NCI-H1436 treated with DMSO at 0.1 percent for 48 hours (cell line): ENCODE data around the gene FAM184B.
"Not testable (repeated sequence)": the region's sequence is repeated elsewhere in the genome, so short reads cannot be mapped to it uniquely, and the experiment has no call there.

Source experiments
- DNase-seq: peaks from one replicate; lab custom pipeline; 2025; lab: John Stamatoyannopoulos, UW

FAM184B gene

DNA sequence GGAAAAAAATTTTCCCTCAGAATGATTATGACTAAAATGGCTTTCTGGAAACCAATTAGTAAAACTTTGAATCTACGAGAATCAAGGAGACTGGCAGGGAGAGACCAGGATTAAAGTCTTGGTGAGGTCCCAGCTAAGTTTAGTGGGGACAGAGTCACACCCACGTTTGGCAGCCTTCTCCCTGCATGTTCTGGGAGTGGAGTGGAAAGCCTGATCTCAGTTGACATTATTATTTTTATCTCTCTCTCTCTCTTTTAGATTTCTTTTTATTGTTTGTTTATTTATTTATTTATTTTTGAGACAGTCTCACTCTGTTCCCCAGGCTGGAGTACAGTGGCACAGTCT, 99.2 kb downstream of the FAM184B start:
- no peak for DNase-seq

- no peak for DNase-seq
Measured at GRCh38 chr4:17681281-17682221, 99.9 kb downstream of the FAM184B start.

DNA sequence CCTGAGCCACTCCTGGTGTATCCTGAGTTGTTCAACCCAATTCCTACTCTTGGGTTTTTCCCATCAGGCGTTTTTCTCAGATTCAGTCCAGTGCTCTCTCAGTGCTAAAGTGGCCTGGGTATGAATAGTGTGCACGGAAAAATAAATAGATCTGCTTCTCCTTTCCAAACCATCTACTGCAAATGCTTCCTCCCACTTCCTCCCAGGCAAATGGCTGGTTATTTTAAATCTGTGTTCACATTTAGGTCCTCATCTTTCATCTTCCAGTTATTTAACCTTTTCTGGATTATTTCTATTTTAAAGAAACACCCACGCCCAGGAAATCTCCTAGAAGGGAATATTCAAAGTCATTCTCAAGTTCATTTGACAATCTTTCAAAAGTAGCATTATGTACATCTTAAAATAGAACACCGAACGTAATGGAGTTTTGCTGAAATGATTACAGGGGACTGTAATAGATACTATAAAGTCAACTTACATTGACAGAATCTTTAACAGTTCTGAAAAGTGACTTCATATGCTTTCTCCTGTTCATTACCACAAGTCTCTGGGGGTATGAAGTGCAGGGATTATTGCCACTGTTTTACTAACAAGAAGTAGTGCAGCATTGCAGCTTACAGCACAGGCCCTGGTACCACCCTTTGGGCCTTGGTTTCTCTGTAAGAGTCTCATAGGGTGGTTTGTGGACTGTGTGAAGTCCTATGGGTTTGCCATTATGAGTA, 100.7 kb downstream of the FAM184B start:
- no peak for DNase-seq

- DNase-seq = no peak
Measured at GRCh38 chr4:17670423-17670822, 111.0 kb downstream of the FAM184B start.

DNA sequence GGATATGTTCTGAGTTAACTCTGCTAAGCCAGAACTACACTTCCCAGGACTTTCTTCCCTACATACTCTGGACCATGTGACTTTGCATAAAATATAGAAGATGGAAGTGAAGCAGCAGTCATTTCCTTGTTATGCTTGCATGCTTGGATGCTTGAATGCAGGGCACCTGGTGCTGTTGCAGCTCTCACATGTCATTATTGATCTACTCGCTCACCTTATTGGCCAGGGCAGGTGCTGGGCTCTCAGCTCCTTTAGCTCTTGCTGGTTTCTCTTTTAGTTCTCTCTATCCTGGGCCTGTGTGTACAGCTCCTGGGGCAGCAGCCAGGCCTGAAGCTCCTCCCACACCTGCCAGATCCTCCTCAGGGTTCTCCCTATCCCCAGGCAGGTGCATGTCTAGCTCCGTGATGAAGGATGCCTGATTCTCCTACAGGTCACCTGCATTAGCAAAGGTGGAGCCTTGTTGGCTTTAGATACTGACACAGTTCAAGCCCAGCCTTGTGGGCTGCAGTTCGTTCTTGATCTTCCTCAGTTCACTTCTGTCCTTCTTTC, 113.7 kb downstream of the FAM184B start:
- no peak for DNase-seq

- no peak for DNase-seq
Measured at GRCh38 chr4:17667253-17667652, 114.2 kb downstream of the FAM184B start.

GRCh38 chr4:17665852-17666251, 115.6 kb downstream of the FAM184B start:
- DNase-seq = no peak

DNA sequence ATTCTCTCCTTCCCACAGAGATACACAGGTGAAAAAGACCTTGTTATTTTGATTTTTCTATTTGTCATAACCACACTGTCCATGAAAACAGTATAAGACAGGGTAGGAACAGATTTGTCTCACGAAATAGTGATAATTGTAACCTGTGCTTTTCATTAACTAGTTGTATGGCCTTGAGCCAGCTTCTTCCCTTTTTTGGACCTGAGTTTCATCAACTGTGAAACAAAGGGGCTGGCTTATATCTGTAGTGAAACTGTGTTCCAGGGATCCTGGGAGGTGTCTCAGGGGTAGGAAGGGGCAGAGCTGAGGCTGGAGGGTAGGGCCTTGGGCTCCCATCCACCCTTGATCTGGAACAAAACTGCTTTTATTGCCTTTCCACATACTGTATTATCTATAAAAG, 116.1 kb downstream of the FAM184B start:
- no peak for DNase-seq

GRCh38 chr4:17664755-17665154, 116.7 kb downstream of the FAM184B start:
- no peak for DNase-seq

DNA sequence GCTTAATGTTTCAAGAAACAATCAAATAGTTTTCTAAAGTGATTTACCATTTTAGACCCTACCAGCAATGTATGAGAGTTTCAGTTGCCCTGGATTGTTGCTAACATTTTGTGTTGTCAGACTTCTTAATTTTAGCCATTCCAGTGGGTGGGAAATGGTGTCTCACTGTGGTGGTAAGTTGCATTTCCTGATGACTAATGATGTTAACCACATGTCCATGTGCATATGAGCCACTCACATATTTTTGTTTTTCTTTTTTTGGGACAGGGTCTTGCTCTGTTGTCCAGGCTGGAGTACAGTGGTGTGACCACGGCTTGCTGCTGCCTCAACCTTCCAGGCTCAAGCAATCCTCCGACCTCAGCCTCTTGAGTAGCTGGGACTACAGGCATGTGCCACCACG, 118.7 kb downstream of the FAM184B start:
- DNase-seq = no peak

GRCh38 chr4:17659196-17659595, 122.2 kb downstream of the FAM184B start:
- not testable (repeated sequence) for DNase-seq

DNA sequence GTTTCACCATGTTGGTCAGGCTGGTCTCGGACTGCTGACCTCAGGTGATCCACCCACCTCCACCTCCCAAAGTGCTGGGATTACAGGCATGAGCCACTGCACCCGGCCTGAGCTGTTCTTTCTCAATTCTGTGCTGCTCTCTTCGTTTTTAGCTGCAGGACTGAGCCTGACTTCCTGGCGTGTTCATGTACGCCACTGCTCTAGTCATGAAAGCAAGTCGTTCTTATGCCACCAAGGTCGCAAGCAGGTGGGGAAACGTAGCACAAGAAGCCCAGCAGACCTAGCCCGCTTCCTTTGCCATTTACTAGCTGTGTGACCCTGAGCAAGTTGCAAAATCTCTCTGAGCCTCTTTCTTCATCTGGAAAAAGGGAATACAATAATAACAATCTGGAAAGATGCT, 123.6 kb downstream of the FAM184B start:
- no peak for DNase-seq

DNA sequence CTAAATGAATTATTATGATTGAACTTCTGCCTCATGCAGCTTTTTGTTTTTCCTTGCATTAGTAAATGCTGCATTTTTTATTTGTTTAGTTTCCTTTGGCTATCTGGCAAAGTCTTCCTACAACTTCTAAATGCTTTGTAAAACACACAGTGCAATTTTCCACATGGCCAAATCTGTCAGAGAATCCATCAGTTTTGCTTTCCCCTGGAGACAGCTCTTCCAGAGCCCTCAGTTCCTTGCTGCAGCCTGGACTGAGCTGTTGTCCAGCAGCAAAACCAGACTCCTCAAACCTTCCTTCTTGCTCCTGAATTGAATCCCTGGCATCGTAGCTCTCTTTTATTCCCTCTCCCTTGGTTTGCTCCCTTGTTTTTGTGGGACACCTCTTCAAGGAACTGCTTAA, 124.3 kb downstream of the FAM184B start:
- no peak for DNase-seq

- no peak for DNase-seq
Measured at GRCh38 chr4:17654701-17655100, 126.7 kb downstream of the FAM184B start.

DNA sequence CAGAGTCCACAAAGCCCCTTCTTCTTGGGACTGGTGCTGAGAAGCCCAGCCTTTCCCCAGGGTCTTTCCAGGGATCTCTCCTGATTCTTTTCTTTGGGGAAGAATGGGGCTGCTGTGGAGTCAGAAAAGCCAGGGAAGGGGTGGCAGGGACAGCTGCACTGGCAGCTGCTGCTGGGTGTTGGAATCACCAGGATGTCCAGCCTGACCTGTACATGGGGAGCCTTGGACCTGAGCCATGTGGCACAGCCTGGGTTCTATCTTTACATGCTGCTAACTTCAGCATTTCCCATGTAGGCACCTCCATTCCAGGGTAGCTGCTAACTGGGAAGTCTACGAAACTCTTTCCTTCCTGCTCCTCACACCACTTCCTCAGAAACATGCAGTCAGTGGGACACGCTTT, 131.0 kb downstream of the FAM184B start:
- DNase-seq = no peak

GRCh38 chr4:17647927-17648326, 133.5 kb downstream of the FAM184B start:
- DNase-seq = no peak

DNA sequence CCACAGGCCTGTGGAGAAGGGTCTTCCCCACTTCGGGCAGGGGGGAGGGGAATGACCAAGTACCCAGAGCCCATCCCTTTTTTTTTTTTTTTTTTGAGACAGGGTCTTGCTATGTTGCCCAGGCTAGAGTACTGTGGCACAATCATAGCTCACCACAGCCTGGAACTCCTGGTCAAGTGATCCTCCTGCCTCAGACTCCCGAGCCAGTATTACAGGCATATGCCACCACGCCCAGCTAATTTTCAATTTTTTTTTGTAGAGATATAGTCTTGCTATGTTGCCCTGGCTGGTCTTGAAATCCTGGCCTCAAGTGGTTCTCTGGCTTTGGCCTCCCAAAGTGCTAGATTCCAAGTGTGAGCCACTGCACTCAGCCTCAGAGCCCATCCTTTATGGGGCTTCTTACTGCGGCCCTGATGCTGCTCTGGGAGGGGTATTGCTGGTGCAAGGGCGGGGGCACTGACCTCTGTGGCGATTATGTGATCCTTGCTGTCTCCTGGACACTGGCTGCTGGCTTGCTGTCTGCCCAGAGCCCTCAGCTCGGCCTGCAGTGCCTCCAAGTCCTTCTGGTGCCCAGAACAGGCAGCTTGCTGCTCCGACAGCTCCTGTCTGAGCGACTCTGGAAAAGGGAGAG, 134.1 kb downstream of the FAM184B start:
- DNase-seq = no peak

GRCh38 chr4:17646693-17647092, 134.7 kb downstream of the FAM184B start:
- no peak for DNase-seq

DNA sequence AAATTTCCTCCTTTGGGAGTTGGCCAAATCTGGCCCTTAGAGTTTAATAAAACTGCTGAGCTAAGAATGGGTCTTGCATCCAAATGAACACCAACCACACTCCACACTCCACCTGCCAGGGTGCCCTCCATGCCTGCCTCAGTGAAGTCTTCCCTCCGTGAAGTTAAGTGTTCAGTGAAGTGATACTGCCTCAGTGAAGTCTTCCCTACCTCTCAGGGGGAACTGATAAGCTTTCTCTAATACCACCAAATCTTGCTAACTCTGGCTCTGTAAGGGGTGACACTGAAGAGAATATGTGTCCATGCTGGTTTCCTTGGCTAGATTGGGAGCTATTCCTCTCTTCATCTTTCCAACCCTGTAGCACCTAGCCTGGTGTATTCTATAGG, 139.0 kb downstream of the FAM184B start:
- DNase-seq = no peak

DNA sequence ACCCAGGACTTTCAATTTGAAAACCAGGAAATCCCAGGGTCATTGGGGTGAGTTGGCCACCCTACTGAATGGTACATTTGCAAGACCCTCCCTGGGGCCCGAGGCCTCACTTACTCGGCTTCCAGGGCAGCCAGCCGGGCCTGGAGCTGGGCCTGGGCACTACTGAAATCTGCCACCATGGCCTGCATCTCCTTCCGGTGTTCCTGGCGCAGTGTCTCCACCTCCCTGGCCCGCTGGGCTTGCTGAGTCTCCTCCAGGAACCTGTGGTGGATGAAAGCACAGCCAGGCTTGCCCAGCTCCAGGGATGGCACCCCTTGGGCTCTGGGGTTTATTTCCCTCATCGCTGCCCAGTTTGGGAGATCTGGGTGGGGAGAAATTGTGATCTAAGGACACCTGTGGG, 142.3 kb downstream of the FAM184B start:
- DNase-seq = no peak

DNA sequence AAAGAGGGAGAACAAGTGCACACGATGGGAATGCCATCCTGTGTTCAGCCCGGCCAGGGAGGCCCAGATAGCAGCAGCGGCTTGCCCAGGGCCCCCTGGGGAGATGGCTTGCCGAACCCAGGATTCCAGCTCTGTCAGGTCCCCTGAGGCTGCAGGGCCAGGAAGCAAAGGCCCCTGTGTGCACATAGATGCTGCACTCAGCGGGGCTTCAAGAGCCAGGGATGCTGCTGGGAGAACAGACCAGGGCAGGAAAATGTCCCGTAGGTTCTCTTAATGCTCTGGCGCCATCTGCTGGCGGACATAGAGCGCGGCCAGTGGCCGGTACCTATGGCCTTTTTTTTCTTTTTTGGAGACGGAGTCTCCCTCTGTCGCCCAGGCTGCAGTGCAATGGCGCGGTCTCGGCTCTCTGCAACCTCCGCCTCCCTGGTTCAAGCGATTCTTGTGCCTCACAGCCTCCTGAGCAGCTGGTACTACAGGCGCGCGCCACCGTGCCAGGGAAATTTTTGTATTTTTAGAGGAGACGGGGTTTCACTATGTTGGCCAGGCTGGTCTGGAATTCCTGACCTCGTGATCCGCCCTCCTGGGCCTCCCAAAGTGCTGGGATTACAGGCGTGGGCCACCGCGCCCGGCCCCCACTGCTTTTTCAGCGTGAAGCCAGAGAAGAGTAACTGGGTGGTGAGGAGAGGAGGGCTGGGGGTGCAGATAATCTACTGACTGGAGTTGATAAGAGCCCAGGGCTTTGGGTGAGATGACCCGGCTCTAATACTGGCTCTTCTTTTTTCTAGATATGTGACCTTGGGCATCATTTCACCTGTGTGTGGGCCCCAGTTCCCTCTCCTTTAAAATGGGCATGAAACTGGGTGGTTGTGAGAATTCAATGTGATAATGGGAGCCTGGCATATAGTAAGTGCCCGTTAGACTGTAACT, 144.5 kb downstream of the FAM184B start:
- no peak for DNase-seq

- DNase-seq = no peak
Measured at GRCh38 chr4:17636341-17636695, 145.1 kb downstream of the FAM184B start.
